ENCODE results near the gene TBXAS1.
A peak's percentile ranks its signal among the peaks of the same experiment; 100 is the strongest.

Gene TBXAS1

GRCh38 chr7:140047197-140047596, 218.1 kb downstream of the TBXAS1 start:
- no peak for DNase-seq (ENCODE audit: low read depth in 2 of 2)

GRCh38 chr7:140048138-140048537, 219.1 kb downstream of the TBXAS1 start:
- no peak for DNase-seq (ENCODE audit: low read depth in 2 of 2)

- no peak for DNase-seq (ENCODE audit: low read depth in 2 of 2)
Measured at GRCh38 chr7:140048989-140049338, 219.9 kb downstream of the TBXAS1 start.

GRCh38 chr7:140049339-140050024, 220.4 kb downstream of the TBXAS1 start:
- DNase-seq (ENCODE audit: low read depth in 2 of 2) = no peak

- no peak for DNase-seq (ENCODE audit: low read depth in 2 of 2)
Measured at GRCh38 chr7:140050100-140050499, 221.0 kb downstream of the TBXAS1 start.

GRCh38 chr7:140051820-140052219, 222.8 kb downstream of the TBXAS1 start:
- DNase-seq (ENCODE audit: low read depth in 2 of 2) = no peak

GRCh38 chr7:140053812-140054539, 224.9 kb downstream of the TBXAS1 start:
- no peak for DNase-seq (ENCODE audit: low read depth in 2 of 2)

GRCh38 chr7:140054751-140055150, 225.7 kb downstream of the TBXAS1 start:
- no peak for DNase-seq (ENCODE audit: low read depth in 2 of 2)

- no peak for DNase-seq (ENCODE audit: low read depth in 2 of 2)
Measured at GRCh38 chr7:140055833-140056232, 226.8 kb downstream of the TBXAS1 start.

GRCh38 chr7:140056431-140057142, 227.5 kb downstream of the TBXAS1 start:
- DNase-seq (ENCODE audit: low read depth in 2 of 2) = no peak

- no peak for DNase-seq (ENCODE audit: low read depth in 2 of 2)
Measured at GRCh38 chr7:140057143-140057535, 228.1 kb downstream of the TBXAS1 start.

GRCh38 chr7:140058517-140058916, 229.5 kb downstream of the TBXAS1 start:
- DNase-seq (ENCODE audit: low read depth in 2 of 2) = no peak

GRCh38 chr7:140059273-140060242, 230.5 kb downstream of the TBXAS1 start:
- DNase-seq (ENCODE audit: low read depth in 2 of 2) = no peak

GRCh38 chr7:140060243-140060630, 231.2 kb downstream of the TBXAS1 start:
- DNase-seq (ENCODE audit: low read depth in 2 of 2) = no peak

GRCh38 chr7:140060788-140061606, 231.9 kb downstream of the TBXAS1 start:
- no peak for DNase-seq (ENCODE audit: low read depth in 2 of 2)

- DNase-seq (ENCODE audit: low read depth in 2 of 2) = no peak
Measured at GRCh38 chr7:140061607-140061930, 232.5 kb downstream of the TBXAS1 start.

GRCh38 chr7:140062118-140062527, 233.1 kb downstream of the TBXAS1 start:
- DNase-seq (ENCODE audit: low read depth in 2 of 2) = no peak

- peak; percentile 59 to 66 for DNase-seq (ENCODE audit: low read depth in 2 of 2)
Measured at GRCh38 chr7:140062528-140063299, 233.7 kb downstream of the TBXAS1 start, which contains the start of gene PARP12. TSS of gene PARP12 (minus strand) at chr7:140062951. CDS start at chr7:140062847, 104 bp downstream.

GRCh38 chr7:140067052-140067451, 238.0 kb downstream of the TBXAS1 start:
- no peak for DNase-seq (ENCODE audit: low read depth in 2 of 2)

GRCh38 chr7:140068033-140068432, 239.0 kb downstream of the TBXAS1 start:
- no peak for DNase-seq (ENCODE audit: low read depth in 2 of 2)
